Karpas-422 (cell line): ENCODE data around the gene GABBR2. TPM values are rescaled to one million over a fixed set of nuclear protein-coding genes. Genes with fewer than 3 reads are reported as not detected.

ENCODE experiments used
- DNase-seq: peaks from one replicate; pipeline ENCODE4 v3.0.0-alpha.2; 2015
- H2AFZ ChIP-seq: fragments of 200-600 bp; sonication (generic); 2 replicates; pipeline ENCODE4 v1.6.1; 2014; ENCODE audit warnings: antibody characterized with exemption, low read length, mixed read lengths
- H3K27ac ChIP-seq: fragments of 200-600 bp; sonication (generic); 2 replicates; pipeline ENCODE4 v1.5.1; 2014; ENCODE audit warnings: mild to moderate bottlenecking, low read length, moderate library complexity
- H3K27me3 ChIP-seq: fragments of 200-600 bp; sonication (generic); 2 replicates; pipeline ENCODE4 v1.6.1; 2014; ENCODE audit warnings: low read length, mixed read lengths
- H3K36me3 ChIP-seq: fragments of 200-600 bp; sonication (generic); 2 replicates; pipeline ENCODE4 v1.6.1; 2014; ENCODE audit warnings: low read length, mixed read lengths; ENCODE audit not compliant: insufficient read depth
- H3K4me1 ChIP-seq: fragments of 200-600 bp; sonication (generic); 2 replicates; pipeline ENCODE4 v1.6.1; 2014; ENCODE audit warnings: mild to moderate bottlenecking, low read length, mixed read lengths
- H3K4me2 ChIP-seq: fragments of 200-600 bp; sonication (generic); 2 replicates; pipeline ENCODE4 v1.6.1; 2014; ENCODE audit warnings: low read length, low read depth, mild to moderate bottlenecking; ENCODE audit not compliant: poor library complexity, severe bottlenecking
- H3K4me3 ChIP-seq: fragments of 200-600 bp; sonication (generic); 2 replicates; pipeline ENCODE4 v1.5.1; 2014; ENCODE audit warnings: mild to moderate bottlenecking, antibody characterized with exemption, low read length, mixed read lengths
- H3K79me2 ChIP-seq: fragments of 200-600 bp; sonication (generic); 2 replicates; pipeline ENCODE4 v1.6.1; 2014; ENCODE audit warnings: mild to moderate bottlenecking, low read length, mixed read lengths
- H3K9ac ChIP-seq: fragments of 200-600 bp; sonication (generic); 2 replicates; pipeline ENCODE4 v1.6.0; 2014; ENCODE audit warnings: low read length
- H3K9me2 ChIP-seq: fragments of 200-600 bp; sonication (generic), shearing (Covaris generic); replicated peaks from 2 replicates; pipeline ENCODE4 v1.6.0; 2014; ENCODE audit warnings: mild to moderate bottlenecking, low read length, moderate library complexity; ENCODE audit not compliant: insufficient read depth
- H3K9me3 ChIP-seq: fragments of 300-700, 200-600 bp; sonication (generic); 2 replicates; pipeline ENCODE4 v1.6.1; 2014; ENCODE audit warnings: low read length, mixed read lengths
- H4K20me1 ChIP-seq: fragments of 200-600 bp; sonication (generic); 2 replicates; pipeline ENCODE4 v1.6.1; 2014; ENCODE audit warnings: mild to moderate bottlenecking, antibody characterized with exemption, low read length, low read depth; ENCODE audit not compliant: insufficient read depth
- total RNA-seq: library from RNA; depleted of rRNA; stranded (reverse); fragments of >200 nt; shearing (Covaris generic); gene quantifications from 2 replicates; pipeline ENCODE4 v1.2.3, GENCODE V29; 2014; ENCODE audit warnings: low replicate concordance

GABBR2 gene
- total RNA-seq, 1 experiment from 2014 or later, result 0.30 TPM

- no peak overlapping the region for H3K4me3 ChIP-seq
- H3K4me2 ChIP-seq, result no peak overlapping the region
- H3K79me2 ChIP-seq, result no peaks in the 10 kb centered on the region
- no peaks in the 10 kb centered on the region for H4K20me1 ChIP-seq
- H3K9me2 ChIP-seq, result no peaks in the 10 kb centered on the region
- H3K27ac ChIP-seq, result no peak overlapping the region
- no peaks in the 10 kb centered on the region for H3K27me3 ChIP-seq
- H2AFZ ChIP-seq, result no peak overlapping the region
- H3K4me1 ChIP-seq, result no peaks in the 10 kb centered on the region
- no peak overlapping the region for H3K9ac ChIP-seq
- H3K9me3 ChIP-seq, result no peaks in the 10 kb centered on the region
- DNase-seq, result no peak
- H3K36me3 ChIP-seq, result no peaks in the 10 kb centered on the region
Measured at GRCh38 chr9:98494852-98495251, 213.9 kb downstream of the GABBR2 start.

- no peak for DNase-seq
- H3K4me1 ChIP-seq, result no peaks in the 10 kb centered on the region
- H4K20me1 ChIP-seq, result no peaks in the 10 kb centered on the region
- no peaks in the 10 kb centered on the region for H3K36me3 ChIP-seq
- no peaks in the 10 kb centered on the region for H3K9me2 ChIP-seq
- no peak overlapping the region for H3K4me3 ChIP-seq
- H3K9me3 ChIP-seq, result no peaks in the 10 kb centered on the region
- no peaks in the 10 kb centered on the region for H3K79me2 ChIP-seq
- no peaks in the 10 kb centered on the region for H3K27me3 ChIP-seq
- H3K27ac ChIP-seq, result no peak overlapping the region
- H2AFZ ChIP-seq, result no peak overlapping the region
- H3K9ac ChIP-seq, result no peak overlapping the region
- H3K4me2 ChIP-seq, result no peak overlapping the region
Measured at GRCh38 chr9:98491828-98492227, 216.9 kb downstream of the GABBR2 start.

- Histone ChIP-seq H3K4me3 (no peak overlapping the region), H3K79me2 (no peaks in the 10 kb centered on the region), H3K4me1 (no peaks in the 10 kb centered on the region), H2AFZ (no peak overlapping the region), H3K9ac (no peak overlapping the region), H3K27ac (no peak overlapping the region), H3K9me3 (no peaks in the 10 kb centered on the region), H3K27me3 (no peaks in the 10 kb centered on the region), H4K20me1 (no peaks in the 10 kb centered on the region), H3K36me3 (no peaks in the 10 kb centered on the region), H3K9me2 (no peaks in the 10 kb centered on the region), H3K4me2 (no peak overlapping the region)
- DNase-seq, result no peak
Measured at GRCh38 chr9:98491231-98491651, 217.5 kb downstream of the GABBR2 start.

- Histone ChIP-seq H2AFZ (no peak overlapping the region), H4K20me1 (no peaks in the 10 kb centered on the region), H3K4me3 (no peak overlapping the region), H3K9ac (no peak overlapping the region), H3K27me3 (no peaks in the 10 kb centered on the region), H3K79me2 (no peaks in the 10 kb centered on the region), H3K4me2 (no peak overlapping the region), H3K27ac (no peak overlapping the region), H3K36me3 (no peaks in the 10 kb centered on the region), H3K4me1 (no peaks in the 10 kb centered on the region), H3K9me2 (no peaks in the 10 kb centered on the region), H3K9me3 (no peaks in the 10 kb centered on the region)
- no peak for DNase-seq
Measured at GRCh38 chr9:98488571-98489312, 220.0 kb downstream of the GABBR2 start.

GRCh38 chr9:98485706-98486105, 223.0 kb downstream of the GABBR2 start:
- H3K9ac ChIP-seq, result no peak overlapping the region
- no peaks in the 10 kb centered on the region for H3K9me2 ChIP-seq
- no peak overlapping the region for H3K4me2 ChIP-seq
- H3K4me1 ChIP-seq, result no peaks in the 10 kb centered on the region
- H3K9me3 ChIP-seq, result no peaks in the 10 kb centered on the region
- H3K36me3 ChIP-seq, result no peaks in the 10 kb centered on the region
- H3K27me3 ChIP-seq, result no peaks in the 10 kb centered on the region
- H2AFZ ChIP-seq, result no peak overlapping the region
- DNase-seq, result no peak
- H4K20me1 ChIP-seq, result no peaks in the 10 kb centered on the region
- no peaks in the 10 kb centered on the region for H3K79me2 ChIP-seq
- no peak overlapping the region for H3K27ac ChIP-seq
- no peak overlapping the region for H3K4me3 ChIP-seq

- Histone ChIP-seq H3K27ac (no peak overlapping the region), H3K9ac (no peak overlapping the region), H3K27me3 (no peaks in the 10 kb centered on the region), H3K9me2 (no peaks in the 10 kb centered on the region), H3K79me2 (no peaks in the 10 kb centered on the region), H3K4me1 (no peaks in the 10 kb centered on the region), H3K36me3 (no peaks in the 10 kb centered on the region), H4K20me1 (no peaks in the 10 kb centered on the region), H3K4me2 (no peak overlapping the region), H3K4me3 (no peak overlapping the region), H2AFZ (no peak overlapping the region), H3K9me3 (no peaks in the 10 kb centered on the region)
- DNase-seq, result no peak
Measured at GRCh38 chr9:98484162-98484561, 224.6 kb downstream of the GABBR2 start.

- Histone ChIP-seq H3K27me3 (no peaks in the 10 kb centered on the region), H3K9me2 (no peaks in the 10 kb centered on the region), H3K4me2 (no peak overlapping the region), H3K36me3 (no peaks in the 10 kb centered on the region), H3K27ac (no peak overlapping the region), H3K9me3 (no peaks in the 10 kb centered on the region), H3K4me3 (no peak overlapping the region), H3K9ac (no peak overlapping the region), H3K4me1 (peaks cover 4% of the 10 kb centered on the region; the same call in 1 of the 2 replicates), H3K79me2 (no peaks in the 10 kb centered on the region), H4K20me1 (no peaks in the 10 kb centered on the region), H2AFZ (no peak overlapping the region)
- no peak for DNase-seq
Measured at GRCh38 chr9:98482226-98482625, 226.5 kb downstream of the GABBR2 start.

- no peak overlapping the region for H3K4me2 ChIP-seq
- DNase-seq, result no peak
Measured at GRCh38 chr9:98481676-98482075, 227.1 kb downstream of the GABBR2 start.

More at GRCh38 chr9:98481676-98482075, 227.1 kb downstream of the GABBR2 start:
- H3K4me1 ChIP-seq, result peaks cover 4% of the 10 kb centered on the region; the same call in 1 of the 2 replicates
- H3K27ac ChIP-seq, result no peak overlapping the region
- no peak overlapping the region for H3K4me3 ChIP-seq
- H4K20me1 ChIP-seq, result no peaks in the 10 kb centered on the region
- no peak overlapping the region for H3K9ac ChIP-seq
- no peaks in the 10 kb centered on the region for H3K27me3 ChIP-seq
- H3K36me3 ChIP-seq, result no peaks in the 10 kb centered on the region
- no peaks in the 10 kb centered on the region for H3K79me2 ChIP-seq
- no peaks in the 10 kb centered on the region for H3K9me2 ChIP-seq
- no peaks in the 10 kb centered on the region for H3K9me3 ChIP-seq
- no peak overlapping the region for H2AFZ ChIP-seq
